Erythroblast (primary cell): ENCODE measurements around the gene FBXW4.

Experiments used
- DNase-seq, 2 experiments: peaks; one replicate each; lab custom pipeline; 2025; lab: John Stamatoyannopoulos, UW
- GATA1 ChIP-seq: IDR thresholded peaks from 2 replicates; pipeline ENCODE4 v1.6.1; 2011; ENCODE audit warnings: low read depth, mild to moderate bottlenecking, control low read depth, low read length, moderate library complexity
- POLR2A ChIP-seq: IDR thresholded peaks from 2 replicates; pipeline ENCODE4 v1.6.1; 2011; ENCODE audit warnings: mild to moderate bottlenecking, low read length

Gene FBXW4

DNA sequence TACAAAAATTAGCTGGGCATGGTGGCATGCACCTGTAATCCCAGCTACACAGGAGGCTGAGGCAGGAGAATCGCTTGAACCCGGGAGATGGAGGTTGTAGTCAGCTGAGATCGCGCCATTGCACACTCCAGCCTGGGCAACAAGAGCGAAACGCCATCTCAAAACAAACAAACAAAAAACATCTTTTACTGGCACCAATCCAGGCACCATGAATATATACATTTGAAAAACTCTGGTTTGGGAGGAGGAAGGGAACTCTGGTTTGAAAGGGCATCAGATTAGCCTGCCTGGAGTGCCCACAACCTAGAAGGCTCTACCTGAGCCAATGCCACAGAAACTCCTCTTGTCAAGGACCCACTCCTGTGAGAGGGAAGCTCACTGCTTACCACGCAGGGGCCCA, 122.8 kb downstream of the FBXW4 start:
- TF ChIP-seq POLR2A: no peak
- TF ChIP-seq GATA1: no peak
- DNase-seq: peak; percentile 54 to 58

DNA sequence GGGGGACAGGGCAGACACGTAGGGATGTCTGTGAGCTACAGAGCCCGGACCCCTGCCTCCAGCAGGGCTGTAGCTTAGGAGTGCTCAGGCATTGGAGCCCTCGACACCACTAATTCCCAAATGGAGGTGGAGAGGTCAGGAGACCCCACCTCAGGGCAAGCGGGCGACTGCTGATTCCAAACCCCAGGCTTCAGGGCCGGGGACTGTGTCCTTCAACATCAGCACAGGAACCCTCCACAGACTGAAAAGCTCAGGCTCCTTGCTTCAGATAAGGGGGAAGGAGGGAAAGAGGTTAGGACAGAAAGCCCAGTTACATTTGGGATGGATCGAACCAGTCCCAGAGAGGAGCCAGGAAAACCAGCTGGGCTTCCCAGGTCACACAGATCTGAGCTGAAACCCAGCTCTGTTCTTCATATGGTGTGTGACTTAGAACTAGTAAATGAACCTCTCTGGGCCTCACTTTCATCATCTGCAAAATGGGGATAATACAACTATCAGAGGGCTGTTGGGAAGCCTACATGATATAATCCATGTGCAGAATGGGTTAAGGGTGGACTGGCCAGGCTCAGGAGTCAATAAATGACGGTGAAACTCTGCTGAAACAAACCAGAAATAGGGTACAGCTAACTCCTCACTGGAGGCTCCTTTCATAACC, 123.6 kb downstream of the FBXW4 start:
- TF ChIP-seq POLR2A (no peak), GATA1 (no peak)
- DNase-seq: peak in 1 of 2 experiments; percentile 38

DNA sequence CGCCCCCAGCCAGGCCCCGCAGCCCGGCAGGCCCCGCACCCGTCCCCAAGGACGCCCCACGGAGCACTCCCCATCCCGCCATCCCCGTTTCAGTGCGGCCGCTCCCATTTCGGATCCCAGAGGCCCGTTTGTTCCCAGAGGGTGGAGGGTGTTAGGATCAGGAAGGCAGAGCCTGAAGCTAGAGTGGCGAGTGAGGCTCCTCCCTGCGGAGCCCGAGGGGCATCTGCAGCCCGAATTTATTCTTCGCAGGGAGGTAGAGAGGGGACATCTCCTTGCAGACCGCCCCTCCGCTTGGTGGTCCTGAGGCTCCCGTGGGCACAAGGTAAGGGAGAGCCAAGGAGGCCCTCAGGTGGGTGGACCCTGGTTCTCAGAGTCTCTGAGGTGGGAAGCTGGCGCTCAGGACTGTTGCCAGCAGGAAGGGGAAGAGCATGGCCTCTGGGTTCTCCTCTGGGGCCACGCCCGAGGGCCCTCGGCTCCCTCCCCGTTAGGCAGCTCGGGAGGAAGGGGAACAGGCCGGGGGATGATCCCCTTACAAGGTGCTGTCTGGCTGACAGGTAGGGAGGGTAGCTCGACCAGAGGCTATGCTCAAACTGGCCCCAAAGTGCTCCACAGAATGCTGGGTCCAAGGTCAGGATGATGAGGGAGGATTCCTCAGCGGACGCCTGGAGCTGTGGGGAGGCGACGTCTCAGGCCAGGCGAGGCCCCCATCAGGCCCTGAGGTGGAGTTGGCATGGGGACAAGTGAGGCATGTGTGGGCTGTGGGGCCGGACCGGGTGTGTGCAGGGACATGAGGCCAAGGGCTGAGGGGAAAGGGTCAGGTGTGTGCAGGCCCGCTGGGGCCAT, 124.3 kb downstream of the FBXW4 start:
- DNase-seq: peak; percentile 62 to 70
- no peak for TF ChIP-seq GATA1
- peak; percentile 33 for TF ChIP-seq POLR2A

DNA sequence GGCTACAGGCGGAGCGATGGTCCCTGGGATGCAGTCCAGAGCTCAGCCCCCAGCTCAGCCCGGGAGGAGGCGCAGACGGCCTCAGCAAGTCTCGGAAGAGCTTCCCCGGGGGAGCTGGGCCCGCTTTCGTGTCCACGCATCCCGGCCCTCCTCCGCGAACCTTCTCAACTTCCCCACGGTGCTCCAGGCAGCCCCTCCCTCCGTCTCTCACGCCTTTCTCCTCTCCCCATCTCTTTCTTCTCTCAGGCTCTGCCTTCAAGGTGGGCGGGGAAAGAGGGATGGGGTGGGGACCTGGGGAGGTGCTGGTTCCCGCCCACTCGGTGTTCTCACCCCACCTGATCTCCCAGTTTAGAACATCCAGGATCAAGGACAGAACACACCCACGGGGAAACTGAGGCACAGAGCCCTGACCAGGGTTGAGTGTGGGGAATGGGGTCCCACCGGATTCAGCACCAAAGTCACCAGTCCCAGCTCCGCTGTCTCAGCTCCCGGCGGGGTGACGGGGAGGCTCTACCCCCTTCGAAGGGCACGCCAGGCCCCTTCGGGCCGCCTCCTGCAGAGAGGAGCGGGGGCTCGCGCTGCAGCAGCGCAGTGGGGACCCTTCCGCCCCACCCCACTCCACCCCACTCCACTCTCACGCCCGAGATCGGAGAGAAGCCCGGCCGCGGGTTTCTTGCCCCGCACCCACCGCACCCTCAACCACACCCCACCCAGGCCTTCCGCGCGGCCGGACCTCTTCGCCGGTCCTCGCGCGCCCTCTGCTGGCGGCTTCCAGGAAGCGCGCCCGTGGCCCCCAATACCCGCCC, 125.1 kb downstream of the FBXW4 start:
- peak; percentile 89 to 95 for DNase-seq
- TF ChIP-seq GATA1: no peak
- peak; percentile 26 for TF ChIP-seq POLR2A

DNA sequence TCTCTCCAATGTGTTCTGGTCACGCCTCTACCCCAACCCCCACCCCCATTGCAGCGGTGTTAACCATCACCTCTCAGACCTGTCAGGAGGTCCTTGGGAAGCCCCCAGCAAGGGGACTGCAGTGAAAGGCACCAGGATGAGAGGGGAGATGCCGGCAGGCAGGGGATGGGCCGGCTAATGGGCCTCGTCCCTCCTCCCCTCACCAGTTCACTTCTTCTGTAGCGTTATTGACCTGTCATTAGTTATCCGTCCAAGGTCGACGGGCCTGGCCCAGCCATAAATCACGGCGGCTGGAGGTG, 125.7 kb downstream of the FBXW4 start:
- no peak for DNase-seq
- no peak for TF ChIP-seq POLR2A
- no peak for TF ChIP-seq GATA1

DNA sequence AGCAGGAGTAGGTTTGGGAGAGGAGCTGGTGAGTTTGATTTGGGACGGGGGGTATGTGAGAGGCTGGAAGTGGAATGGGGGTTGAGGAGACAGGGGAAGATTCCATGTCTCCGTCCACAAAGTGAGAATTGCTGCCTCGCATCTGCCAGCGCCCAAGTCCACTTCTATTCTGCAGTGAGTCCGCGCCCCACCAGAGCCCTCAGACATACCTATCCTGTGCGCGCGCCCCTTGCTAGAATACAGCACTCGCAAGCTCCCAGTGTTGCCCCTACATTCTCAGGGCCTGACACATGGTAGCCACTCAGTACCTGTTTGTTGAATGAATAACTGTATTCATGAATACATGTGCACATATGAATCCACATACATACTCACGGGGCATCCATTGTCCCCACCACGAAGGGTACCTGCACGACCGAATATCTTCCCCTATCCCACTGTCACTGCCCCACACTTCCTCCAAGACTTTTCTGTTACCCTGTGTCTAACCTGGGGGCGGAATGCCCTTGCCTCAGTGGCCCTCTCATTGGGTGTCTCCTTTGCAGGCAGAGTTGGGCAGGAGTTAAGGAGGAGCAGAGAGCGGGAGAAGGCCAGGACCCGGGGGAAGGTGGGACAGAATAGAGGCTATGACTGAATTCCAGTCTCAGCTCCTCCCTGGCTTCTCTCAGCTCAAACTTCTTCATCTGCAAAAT, 126.8 kb downstream of the FBXW4 start:
- TF ChIP-seq GATA1: no peak
- no peak for TF ChIP-seq POLR2A

DNA sequence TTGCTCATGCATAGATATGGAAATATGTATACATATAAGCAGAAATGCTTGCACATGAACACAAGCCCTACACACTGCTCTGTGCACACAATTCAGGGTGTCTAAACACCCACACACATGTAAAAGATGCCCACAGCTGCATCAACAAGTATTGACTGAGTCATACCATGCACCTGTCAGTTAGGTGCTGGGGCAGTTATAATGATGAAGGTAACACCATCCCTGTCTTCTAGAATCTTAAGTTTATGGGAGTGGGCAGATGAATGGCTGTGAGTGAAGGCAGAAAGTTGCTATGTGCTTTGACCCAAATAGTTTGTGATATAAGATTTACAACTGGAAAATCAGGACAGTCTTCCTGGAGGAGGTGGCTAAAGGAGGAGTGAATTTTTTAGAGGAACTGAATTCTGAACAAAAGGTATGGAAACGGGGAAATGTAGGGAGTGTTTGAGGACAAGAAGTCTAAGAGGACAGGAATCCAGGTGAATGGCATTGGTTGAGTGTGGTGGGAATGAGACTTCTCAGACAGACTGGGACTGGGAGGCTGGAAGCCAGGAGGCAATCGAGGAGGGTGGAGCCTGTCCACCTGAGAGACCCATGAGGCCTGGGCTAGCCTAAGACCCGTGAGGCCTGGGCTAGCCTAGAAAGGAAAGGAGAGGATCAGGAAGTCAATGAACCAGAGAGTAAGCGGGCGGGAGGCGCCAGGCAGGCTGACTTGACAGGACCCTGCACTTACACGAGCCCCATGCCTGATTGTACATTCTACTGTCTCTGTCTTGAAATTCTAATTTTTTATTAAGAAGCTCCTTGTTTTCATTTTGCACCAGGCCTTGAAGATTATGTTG, 127.6 kb downstream of the FBXW4 start:
- DNase-seq: peak; percentile 15 to 23
- no peak for TF ChIP-seq POLR2A
- TF ChIP-seq GATA1: no peak

More for the DNA sequence above, 126.8 kb downstream of the FBXW4 start:
- DNase-seq: peak in 1 of 2 experiments; percentile 23

DNA sequence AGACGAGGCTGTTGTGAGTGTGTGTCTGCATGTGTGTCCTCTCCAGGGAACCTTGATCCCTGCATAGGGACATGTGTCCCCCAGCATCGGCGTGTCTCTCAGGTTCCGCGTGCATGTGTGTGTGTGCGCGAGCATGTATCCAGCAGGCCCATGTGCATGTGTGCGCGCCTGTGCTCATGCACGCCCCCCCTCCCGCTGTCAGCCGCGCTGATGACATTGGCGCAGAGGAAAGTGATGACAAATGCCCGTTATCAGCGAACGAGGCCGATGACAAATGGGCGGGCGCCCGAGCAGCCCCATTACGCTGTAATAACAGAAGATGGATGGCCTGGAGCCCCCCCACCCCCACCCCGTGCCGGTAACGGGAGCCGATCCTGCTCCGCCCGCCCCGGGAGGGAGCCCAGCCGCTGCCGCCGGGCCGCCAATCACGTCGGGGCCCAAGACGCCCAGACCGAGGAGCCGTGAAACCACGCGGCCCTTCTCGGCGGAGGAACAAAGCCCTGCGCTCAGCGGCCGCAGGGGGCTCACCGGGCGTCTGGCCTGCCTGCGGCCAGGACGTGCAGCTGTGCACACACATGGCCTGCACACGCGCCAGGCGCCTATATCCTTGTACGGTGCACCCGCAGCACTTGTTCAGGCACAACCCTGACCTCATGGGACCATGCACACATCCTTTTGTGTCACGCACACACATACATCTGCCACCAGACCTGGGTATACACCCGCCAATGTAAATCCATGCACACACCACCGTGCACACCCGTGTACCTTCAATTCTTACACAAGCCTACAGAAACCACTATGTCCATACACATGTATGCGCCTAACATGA, 128.4 kb downstream of the FBXW4 start:
- TF ChIP-seq GATA1: no peak
- TF ChIP-seq POLR2A: no peak
- DNase-seq: peak; percentile 84 to 87

DNA sequence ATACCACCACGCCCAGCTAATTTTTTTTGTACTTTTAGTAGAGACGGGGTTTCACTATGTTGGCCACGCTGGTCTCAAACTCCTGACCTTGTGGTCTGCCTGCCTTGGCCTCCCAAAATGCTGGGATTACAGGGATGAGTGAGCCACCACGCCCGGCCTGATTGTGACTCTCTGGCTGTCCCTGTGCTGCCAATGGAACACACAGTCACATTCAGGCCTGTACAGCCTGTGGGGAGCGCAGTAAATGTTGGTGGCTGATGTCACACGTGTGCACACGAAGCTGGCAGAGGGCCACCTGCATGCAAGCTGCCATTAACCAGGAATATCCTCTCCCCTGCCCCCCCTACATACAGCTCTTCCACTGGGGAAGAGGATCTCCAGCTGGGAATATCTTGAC, 129.0 kb downstream of the FBXW4 start:
- DNase-seq: no peak
- TF ChIP-seq GATA1 (no peak), POLR2A (no peak)

DNA sequence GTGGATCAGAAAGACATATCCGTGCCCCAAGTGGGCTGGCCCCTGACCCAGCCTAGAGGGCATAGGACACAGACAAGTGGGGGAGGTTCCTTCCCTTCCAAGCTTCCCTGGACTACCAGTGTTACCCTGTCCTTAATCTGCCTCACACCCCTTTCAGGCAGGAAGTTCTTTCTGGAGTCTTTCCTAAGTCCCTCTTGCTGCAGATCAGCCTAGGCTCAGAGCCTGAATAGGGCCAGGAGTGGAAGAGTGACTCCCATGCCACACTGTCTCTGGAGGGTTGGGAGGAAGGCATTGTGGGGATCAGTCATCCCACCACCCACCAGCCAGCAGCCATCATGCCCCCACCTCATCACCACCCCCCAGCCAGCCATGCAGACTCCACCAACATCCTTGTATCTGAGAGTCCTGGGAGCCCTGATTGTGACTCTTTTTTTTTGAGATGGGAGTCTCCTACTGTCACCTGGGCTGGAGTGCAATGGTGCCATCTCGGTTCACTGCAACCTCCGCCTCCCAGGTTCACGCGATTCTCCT, 129.5 kb downstream of the FBXW4 start:
- DNase-seq: no peak
- TF ChIP-seq POLR2A: no peak
- no peak for TF ChIP-seq GATA1

DNA sequence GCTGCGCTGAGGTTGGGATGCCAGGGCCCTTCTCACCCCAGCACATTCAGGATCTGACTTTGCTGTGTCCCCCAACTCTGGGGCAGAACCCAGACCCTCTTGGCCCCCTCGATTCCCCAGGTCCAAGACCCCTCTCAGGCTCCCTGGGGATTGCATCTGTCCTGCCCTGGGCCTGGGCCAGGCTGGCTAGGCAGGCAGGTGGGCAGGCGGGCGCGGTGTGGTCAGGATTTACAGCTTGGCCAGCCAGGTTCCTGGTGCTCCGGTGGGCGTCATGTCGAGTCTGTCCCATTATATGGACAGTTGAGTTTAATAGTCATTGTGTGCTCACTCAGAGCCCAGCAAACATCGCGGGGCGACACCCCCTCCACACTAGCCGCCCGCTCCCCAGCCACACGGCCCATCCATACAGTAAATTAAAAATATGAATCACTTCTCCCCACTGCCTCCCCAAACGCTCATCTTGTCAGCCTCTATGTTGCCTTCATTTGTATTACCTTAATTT, 130.4 kb downstream of the FBXW4 start:
- TF ChIP-seq POLR2A (no peak), GATA1 (no peak)
- DNase-seq: no peak
